SU-DHL-6 (cell line): Measurements from ENCODE around the gene TPRKB.
"Not testable (repeated sequence)": the region's sequence is repeated elsewhere in the genome, so short reads cannot be mapped to it uniquely, and the experiment has no call there.

Experiments
- H2AFZ ChIP-seq: fragments of 200-600 bp; sonication (generic); 2 replicates; pipeline ENCODE4 v1.6.1; 2014; ENCODE audit warnings: low read depth, mild to moderate bottlenecking, moderate library complexity, mixed read lengths, antibody characterized with exemption, low read length; ENCODE audit not compliant: severe bottlenecking
- H3F3A ChIP-seq: fragments of 200-600 bp; shearing (Covaris generic); 2 replicates; pipeline ENCODE4 v1.6.0; 2016; ENCODE audit warnings: antibody characterized with exemption, mild to moderate bottlenecking; ENCODE audit not compliant: insufficient read depth
- H3K27ac ChIP-seq: fragments of 200-600 bp; sonication (generic); 2 replicates; pipeline ENCODE4 v1.5.1; 2016; ENCODE audit warnings: low read depth, mild to moderate bottlenecking, low read length, moderate library complexity, mixed read lengths
- H3K27me3 ChIP-seq: fragments of 200-600 bp; sonication (generic), shearing (Covaris generic); 2 replicates; pipeline ENCODE4 v1.6.0; 2014; ENCODE audit warnings: mild to moderate bottlenecking, low read length
- H3K36me3 ChIP-seq: fragments of 200-600 bp; sonication (generic); 2 replicates; pipeline ENCODE4 v1.6.1; 2014; ENCODE audit warnings: mild to moderate bottlenecking, low read length, mixed read lengths
- H3K4me2 ChIP-seq: fragments of 300-600, 200-600 bp; shearing (Covaris generic), sonication (generic); 2 replicates; pipeline ENCODE4 v1.6.0; 2014; ENCODE audit warnings: low read length, low read depth, mild to moderate bottlenecking; ENCODE audit not compliant: poor library complexity, severe bottlenecking
- H3K4me3 ChIP-seq: fragments of 200-600 bp; sonication (generic); 2 replicates; pipeline ENCODE4 v1.5.1; 2014; ENCODE audit warnings: antibody characterized with exemption, low read length, mild to moderate bottlenecking, mixed read lengths; ENCODE audit not compliant: insufficient read depth, poor library complexity, severe bottlenecking
- H3K79me2 ChIP-seq: fragments of 200-600 bp; sonication (generic); 2 replicates; pipeline ENCODE4 v1.6.1; 2014; ENCODE audit warnings: mild to moderate bottlenecking, low read length, moderate library complexity; ENCODE audit not compliant: insufficient read depth
- H3K9ac ChIP-seq: fragments of 200-600 bp; sonication (generic); 2 replicates; pipeline ENCODE4 v1.7.0; 2014; ENCODE audit warnings: mild to moderate bottlenecking, low read length
- H3K9me2 ChIP-seq: fragments of 200-600 bp; sonication (generic); replicated peaks from 2 replicates; pipeline ENCODE4 v1.6.1; 2014; ENCODE audit warnings: low read length; ENCODE audit not compliant: insufficient read depth
- H3K9me3 ChIP-seq: fragments of 200-600 bp; sonication (generic); 2 replicates; pipeline ENCODE4 v1.6.1; 2014; ENCODE audit warnings: low read length, mixed read lengths; ENCODE audit not compliant: insufficient read depth
- H4K20me1 ChIP-seq: fragments of 200-600 bp; sonication (generic); 2 replicates; pipeline ENCODE4 v1.6.1; 2014; ENCODE audit warnings: low read depth, mild to moderate bottlenecking, antibody characterized with exemption, low read length, moderate library complexity, mixed read lengths
- EZH2phosphoT487 ChIP-seq: fragments of 200-600 bp; sonication (generic), shearing (Covaris generic); conservative IDR thresholded peaks from 2 replicates; pipeline ENCODE4 v1.6.1; 2018; ENCODE audit warnings: mild to moderate bottlenecking, antibody characterized with exemption, low read length, moderate library complexity, mixed read lengths
- TF ChIP-seq, protein P1 (sequence below): fragments of 200-600 bp; sonication (generic); IDR thresholded peaks from one replicate; pipeline ENCODE4 v1.5.1; 2017; ENCODE audit warnings: antibody characterized with exemption, mild to moderate bottlenecking, low read length, moderate library complexity; ENCODE audit not compliant: insufficient read depth, poor library complexity, severe bottlenecking

Gene TPRKB

DNA sequence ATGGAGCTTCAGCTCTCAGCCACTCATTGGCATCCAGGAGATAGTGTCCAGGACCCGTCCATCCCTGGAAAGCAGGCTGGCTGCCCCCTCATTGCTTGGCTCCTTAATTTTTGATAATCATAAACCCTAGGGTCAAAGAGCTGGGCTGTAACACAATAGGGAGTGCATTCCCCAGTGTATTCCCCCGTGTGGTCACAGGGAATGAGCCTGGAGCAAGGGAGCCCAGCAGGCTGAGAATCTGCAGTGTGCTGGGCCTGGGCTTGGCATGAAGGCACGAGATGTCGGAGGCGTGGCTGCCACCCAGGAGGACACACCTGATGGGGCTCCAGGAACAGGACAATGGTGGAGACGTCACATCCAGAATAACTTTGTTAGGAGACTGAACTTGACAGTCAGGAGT, 18.7 kb downstream of the TPRKB start:
- no peak for TF ChIP-seq EZH2phosphoT487
- TF ChIP-seq, protein P1, sequence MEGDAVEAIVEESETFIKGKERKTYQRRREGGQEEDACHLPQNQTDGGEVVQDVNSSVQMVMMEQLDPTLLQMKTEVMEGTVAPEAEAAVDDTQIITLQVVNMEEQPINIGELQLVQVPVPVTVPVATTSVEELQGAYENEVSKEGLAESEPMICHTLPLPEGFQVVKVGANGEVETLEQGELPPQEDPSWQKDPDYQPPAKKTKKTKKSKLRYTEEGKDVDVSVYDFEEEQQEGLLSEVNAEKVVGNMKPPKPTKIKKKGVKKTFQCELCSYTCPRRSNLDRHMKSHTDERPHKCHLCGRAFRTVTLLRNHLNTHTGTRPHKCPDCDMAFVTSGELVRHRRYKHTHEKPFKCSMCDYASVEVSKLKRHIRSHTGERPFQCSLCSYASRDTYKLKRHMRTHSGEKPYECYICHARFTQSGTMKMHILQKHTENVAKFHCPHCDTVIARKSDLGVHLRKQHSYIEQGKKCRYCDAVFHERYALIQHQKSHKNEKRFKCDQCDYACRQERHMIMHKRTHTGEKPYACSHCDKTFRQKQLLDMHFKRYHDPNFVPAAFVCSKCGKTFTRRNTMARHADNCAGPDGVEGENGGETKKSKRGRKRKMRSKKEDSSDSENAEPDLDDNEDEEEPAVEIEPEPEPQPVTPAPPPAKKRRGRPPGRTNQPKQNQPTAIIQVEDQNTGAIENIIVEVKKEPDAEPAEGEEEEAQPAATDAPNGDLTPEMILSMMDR: no peak

DNA sequence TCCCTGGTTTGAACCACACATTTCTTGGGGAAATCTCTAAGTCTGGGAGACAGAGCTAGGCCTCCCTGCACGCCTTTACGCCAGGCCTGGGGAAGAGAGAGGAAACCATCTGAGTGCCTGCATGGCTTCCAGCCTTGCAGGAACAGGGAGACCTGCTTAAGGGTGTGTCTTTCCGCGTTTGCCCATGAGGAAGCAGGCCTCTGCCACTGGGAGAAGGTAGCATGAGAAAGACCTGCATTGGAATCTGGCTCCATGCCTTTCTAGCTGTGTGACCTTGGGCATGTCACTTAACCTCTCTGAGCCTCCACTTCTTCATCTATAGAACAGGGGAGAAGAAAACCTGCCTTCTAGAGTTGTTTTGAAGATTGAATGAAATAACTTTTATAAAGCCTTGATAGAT, 19.4 kb downstream of the TPRKB start:
- H3K4me2 ChIP-seq, H3K4me3 ChIP-seq, H4K20me1 ChIP-seq, H3K36me3 ChIP-seq, H3K9me2 ChIP-seq, H3K9ac ChIP-seq, H3F3A ChIP-seq, H3K9me3 ChIP-seq, H3K27me3 ChIP-seq, H3K27ac ChIP-seq, H2AFZ ChIP-seq, H3K79me2 ChIP-seq: not testable (repeated sequence)

More for the DNA sequence above, 18.7 kb downstream of the TPRKB start:
- H3K9me3 ChIP-seq: no peaks in the 10 kb centered on the region
- peaks cover 3% of the 10 kb centered on the region; the same call in 1 of the 2 replicates for H3K27me3 ChIP-seq
- no peak overlapping the region for H3K4me2 ChIP-seq
- no peak overlapping the region for H3K27ac ChIP-seq
- no peak overlapping the region for H3K9ac ChIP-seq
- H3K79me2 ChIP-seq: no peaks in the 10 kb centered on the region
- H3K4me3 ChIP-seq: no peak overlapping the region
- no peaks in the 10 kb centered on the region for H3F3A ChIP-seq
- H3K9me2 ChIP-seq: no peaks in the 10 kb centered on the region
- H3K36me3 ChIP-seq: no peaks in the 10 kb centered on the region
- no peak overlapping the region for H2AFZ ChIP-seq
- H4K20me1 ChIP-seq: no peaks in the 10 kb centered on the region

DNA sequence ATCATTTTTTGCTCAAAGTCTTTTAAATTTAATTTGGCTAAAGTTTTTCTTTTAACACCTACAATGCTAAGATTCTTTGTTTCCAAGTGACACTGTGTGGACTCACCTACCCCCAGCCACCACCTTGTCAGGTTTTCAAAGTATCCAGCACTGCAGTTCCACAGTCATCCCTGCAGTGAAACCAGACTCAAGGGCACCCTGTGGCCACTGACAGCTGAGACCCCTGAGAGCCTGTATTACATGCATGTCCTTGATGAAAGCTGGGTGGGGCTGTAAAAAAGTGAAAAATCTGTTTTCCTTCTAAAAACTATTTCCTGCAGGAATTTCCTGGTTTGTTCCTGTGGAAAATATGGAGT, 19.9 kb downstream of the TPRKB start:
- H3F3A ChIP-seq: no peaks in the 10 kb centered on the region
- no peak overlapping the region for H3K27ac ChIP-seq
- H4K20me1 ChIP-seq: no peaks in the 10 kb centered on the region
- no peak overlapping the region for H2AFZ ChIP-seq
- no peaks in the 10 kb centered on the region for H3K9me3 ChIP-seq
- no peak overlapping the region for H3K4me3 ChIP-seq
- TF ChIP-seq, protein P1: no peak
- TF ChIP-seq EZH2phosphoT487: no peak
- peaks cover 3% of the 10 kb centered on the region; the same call in 1 of the 2 replicates for H3K27me3 ChIP-seq
- no peaks in the 10 kb centered on the region for H3K36me3 ChIP-seq
- H3K79me2 ChIP-seq: no peaks in the 10 kb centered on the region
- no peaks in the 10 kb centered on the region for H3K9me2 ChIP-seq
- no peak overlapping the region for H3K9ac ChIP-seq
- no peak overlapping the region for H3K4me2 ChIP-seq

DNA sequence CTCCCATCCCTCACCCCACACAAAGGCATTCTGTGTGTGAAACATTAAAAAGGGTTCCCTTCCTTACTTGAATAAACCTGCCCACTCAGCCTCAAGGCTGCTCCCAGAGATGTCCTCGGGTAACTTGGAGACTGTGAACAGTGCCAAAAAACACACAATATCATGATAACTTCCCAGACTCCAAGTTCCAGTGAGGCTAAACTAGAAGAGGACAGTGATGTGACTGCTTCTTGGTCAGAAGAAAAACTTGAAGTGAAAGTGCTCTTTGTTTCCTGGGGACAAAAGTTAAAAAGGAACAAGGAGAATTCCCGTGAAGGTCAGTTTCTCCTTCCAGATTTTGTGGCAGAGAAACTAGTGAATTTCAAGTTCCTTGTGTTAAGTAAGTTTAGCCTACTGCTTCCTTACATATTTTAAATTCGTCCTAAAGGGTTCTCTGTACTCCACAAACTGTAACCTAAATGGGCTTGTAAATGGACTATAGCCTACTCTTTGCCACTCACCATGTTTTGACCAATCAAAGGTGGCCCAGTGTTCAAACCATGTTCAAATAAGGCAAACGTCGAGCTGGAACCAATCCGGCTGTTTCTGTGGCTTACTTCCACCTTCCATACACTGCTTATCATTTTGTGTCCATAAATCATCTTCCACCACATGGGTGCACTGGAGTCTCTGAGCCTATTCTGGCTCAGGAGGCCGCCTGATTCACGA, 20.4 kb downstream of the TPRKB start:
- H3K9me3 ChIP-seq: no peaks in the 10 kb centered on the region
- H3K79me2 ChIP-seq: no peaks in the 10 kb centered on the region
- H3K9ac ChIP-seq: no peak overlapping the region
- peaks cover 3% of the 10 kb centered on the region; the same call in 1 of the 2 replicates for H3K27me3 ChIP-seq
- H3K4me3 ChIP-seq: no peak overlapping the region
- no peaks in the 10 kb centered on the region for H3K9me2 ChIP-seq
- TF ChIP-seq EZH2phosphoT487: no peak
- TF ChIP-seq, protein P1: no peak
- no peaks in the 10 kb centered on the region for H4K20me1 ChIP-seq
- no peak overlapping the region for H2AFZ ChIP-seq
- no peak overlapping the region for H3K4me2 ChIP-seq
- no peaks in the 10 kb centered on the region for H3F3A ChIP-seq
- no peak overlapping the region for H3K27ac ChIP-seq
- no peaks in the 10 kb centered on the region for H3K36me3 ChIP-seq
